HG03354 (cell line): ENCODE measurements around the gene RASGEF1C.
"Not testable (repeated sequence)": the region's sequence is repeated elsewhere in the genome, so short reads cannot be mapped to it uniquely, and the experiment has no call there.

Source experiments
- ATAC-seq: cut with Tn5 transposase; IDR thresholded peaks from one replicate; pipeline ENCODE4 v1.9.1; 2021; ENCODE audit warnings: mild to moderate bottlenecking; ENCODE audit not compliant: unreplicated experiment, poor library complexity, severe bottlenecking

The RASGEF1C gene

DNA sequence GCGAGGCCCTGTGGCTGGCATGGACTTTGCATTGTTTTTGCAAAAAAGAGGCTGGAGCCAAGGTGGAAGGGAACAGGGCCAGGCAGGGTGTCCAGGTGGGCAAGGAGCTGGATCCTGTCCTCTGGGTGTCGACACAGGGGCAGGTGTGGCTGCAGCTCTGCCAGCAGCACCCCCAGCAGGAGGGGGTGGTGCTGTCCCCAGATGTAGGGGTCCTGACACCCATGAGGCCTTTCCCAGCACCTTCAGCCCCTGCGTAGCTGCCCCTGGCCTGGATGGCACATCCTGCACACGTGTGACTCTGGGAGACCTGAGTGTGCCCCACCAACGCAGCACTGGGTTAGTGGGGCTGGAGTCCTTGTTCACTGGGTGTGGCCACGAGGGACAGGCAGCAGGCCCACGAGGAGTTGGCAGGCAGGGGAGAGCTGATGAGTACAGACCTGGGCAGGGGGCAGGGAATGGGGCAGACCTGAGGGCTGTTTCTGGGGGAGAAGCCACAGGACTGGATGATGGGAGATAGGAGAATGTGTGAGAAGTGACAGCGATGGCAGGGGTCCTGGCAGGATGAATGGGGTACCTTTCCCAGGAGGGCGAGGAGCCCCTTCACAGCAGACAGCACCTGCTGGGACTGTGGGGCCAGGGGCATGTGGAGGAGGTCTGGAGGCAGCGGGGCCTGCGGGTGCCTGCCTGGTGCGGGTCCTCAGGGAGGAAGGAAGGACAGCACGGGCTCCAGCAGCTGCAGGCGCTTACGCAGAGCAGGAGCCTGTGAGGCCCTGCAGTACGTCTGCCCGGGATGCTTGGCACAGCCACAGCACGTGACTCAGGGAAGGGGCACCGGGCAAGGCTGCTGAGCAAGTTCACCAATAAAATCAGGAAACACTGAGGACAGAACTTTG is 3.6 kb upstream of the RASGEF1C start:
- ATAC-seq = no peak

DNA sequence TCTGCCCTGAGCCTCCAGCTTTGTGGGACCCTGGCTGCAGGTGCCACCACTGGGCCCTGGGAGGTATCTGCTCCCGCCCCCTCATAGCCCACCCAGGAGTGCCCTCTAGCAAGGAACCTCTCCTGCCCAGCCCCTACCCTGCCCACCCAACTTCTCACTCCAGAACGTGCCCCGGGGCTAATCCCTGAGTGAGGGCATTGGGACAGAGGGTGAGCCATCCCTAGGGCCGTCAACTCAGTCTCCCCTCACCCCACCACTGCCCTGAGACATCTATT is 2.7 kb upstream of the RASGEF1C start:
- no peak for ATAC-seq

DNA sequence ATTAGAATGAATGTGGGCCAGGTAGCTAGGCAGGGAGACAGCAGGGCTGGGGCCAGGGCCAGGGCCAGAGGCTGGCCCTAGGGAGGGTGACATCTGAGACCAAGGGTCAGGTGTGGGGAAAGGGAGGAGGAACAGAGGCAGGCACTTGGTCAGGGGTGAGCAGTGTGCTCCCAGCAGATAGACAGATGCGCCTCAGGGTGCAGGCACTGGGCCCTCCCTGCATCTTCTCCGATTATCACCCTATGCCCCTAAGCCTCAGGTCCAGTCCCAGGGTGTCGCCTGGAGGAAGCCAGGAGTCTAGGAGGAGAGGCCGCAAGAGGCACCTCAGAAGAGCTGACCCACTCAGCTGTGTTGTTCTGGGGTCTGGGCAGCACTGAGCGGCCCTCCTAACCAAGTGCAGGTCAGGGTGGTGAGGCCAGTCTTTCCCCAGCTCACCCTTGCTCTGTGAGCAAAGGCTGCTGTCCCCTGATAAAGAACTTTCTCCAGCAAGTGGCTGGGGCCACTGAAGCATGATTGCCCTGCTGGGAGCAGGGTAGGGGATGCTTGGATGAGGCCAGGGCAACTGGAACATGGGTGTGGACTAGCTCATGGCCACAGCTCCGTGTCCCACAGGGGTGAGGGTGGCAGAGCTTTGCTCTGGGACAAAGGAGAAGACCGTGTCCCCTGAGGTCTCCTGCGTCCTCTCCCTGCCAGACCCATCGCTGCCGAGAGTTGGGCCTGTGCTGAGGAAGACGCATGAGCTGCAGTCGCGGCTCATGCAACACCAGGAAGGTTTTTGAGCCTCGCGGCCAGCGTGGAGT is 2.1 kb upstream of the RASGEF1C start:
- no peak for ATAC-seq

DNA sequence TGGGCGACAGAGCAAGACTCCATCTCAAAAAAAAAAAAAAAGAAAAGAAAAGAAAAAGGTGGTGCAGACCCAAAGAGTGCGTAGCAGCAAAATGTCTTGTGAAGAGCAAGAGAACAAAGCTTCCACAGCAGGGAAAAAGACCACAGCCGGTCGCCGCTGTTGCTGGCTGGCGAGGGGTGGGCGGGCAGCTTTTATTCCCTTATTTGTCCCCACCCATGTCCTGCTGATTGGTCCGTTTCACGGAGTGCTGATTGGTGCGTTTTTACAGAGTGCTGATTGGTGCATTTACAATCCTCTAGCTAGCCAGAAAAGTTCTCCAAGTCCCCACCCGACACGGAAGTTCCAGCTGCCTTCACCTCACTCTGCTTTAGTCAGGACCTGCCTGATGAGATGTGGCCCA is 1.1 kb upstream of the RASGEF1C start:
- ATAC-seq = not testable (repeated sequence)

DNA sequence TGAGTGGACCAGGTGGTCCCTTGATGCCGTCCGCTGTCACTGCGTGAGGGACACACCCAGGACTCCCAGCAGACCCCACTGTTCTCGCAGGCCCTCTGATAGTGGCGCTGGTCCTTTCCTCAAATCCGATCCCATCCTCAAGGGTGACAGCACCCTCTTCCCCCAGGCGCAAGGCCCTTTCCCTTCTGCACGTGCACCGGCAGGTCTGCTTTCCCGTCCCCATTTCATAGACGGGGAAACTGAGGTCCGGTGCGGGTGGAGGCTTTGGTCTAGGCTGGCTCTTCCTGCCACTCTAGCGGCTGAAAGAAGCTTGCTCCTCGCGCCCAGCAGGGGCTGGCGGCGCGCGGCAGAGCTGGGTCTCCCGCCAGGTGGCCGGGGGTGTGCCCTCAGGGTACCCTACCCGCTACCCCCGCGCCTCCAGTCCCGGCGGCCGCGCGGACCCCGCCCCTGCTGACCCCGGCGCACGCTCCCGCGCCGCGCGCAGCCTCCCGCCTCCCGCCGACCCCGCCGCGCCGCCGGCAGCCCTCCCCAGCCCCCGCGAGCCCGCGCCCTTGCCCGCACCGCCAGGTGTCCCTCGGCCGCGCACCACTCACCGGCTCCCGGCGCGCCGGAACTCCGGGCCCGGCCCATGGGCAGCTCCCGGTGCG is 453 bp downstream of the RASGEF1C start:
- ATAC-seq = peak; percentile 40

DNA sequence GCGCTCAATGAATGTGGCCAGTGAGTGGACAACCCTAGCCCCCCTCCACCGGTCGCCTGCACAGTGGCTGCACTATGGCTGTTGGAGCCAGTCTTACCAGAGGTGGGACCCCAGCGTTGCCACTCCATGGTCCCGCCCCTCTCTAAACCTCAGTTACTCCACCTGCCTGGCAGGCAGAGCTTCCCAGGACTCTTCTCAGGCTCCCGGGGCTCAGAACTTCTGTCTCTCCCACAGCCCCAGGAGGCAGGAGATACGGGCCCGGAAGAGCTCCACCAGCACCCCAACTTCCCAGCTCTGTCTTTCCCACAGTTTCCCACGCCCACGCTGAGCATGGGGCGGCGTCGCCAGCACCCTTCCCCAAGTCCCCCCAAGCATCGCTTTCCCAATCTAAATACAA is 975 bp downstream of the RASGEF1C start:
- no peak for ATAC-seq

DNA sequence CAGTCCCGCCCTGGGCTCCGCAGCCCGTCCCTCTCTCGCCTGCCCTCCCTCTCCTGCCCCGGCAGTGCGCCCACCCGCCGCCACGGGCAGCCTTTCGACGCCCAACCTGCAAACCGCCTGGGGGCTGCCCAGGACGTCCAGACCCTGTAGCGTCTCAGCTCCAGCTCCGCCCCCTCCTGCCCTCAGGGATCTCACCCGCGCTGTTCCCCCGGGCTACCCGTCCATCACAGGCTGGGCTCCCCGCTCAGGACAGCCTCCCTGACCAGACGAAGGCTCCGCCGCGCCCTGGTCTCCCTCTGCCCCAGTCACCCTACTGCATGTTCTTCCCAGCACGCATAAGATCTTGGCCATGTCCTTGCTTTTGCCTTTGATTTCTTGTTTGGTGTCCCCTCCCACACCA is 1.4 kb downstream of the RASGEF1C start:
- no peak for ATAC-seq

DNA sequence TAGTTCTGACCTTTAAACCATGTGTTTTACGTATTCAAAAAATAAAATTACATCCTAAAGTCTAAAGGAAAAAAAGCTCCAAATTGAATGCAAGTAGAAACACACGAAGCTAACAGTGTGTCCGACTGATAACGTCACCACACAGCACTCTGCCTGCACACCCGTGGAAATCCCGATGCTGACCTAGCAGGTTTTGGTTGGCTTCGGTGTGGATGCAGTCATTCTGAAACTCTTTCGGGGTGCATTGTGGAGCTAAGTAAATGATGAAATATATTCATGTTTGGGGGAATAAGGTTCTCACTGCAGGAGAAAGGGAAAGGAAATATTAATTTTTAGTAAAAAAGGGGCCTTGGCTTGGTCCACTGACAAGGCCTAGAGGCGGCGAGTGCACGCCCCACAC is 2.0 kb downstream of the RASGEF1C start:
- ATAC-seq = no peak

DNA sequence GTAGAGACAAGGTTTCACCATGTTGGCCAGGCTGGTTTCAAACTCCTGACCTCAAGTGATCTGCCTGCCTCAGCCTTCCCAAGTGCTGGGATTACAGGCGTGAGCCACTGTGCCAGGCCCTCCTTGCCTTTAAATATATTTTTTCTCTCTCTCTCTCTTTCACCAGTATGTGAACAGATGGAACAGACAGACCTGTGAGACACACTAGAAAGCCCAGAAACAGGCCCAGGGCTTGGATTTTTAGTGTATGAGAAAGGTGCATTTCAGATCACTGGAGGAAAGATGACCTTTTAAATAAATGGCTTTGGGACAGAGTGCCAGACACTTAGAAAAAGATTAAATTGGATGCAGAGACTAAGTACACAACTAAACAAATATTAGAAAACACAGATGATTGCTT is 3.1 kb downstream of the RASGEF1C start:
- ATAC-seq = no peak

DNA sequence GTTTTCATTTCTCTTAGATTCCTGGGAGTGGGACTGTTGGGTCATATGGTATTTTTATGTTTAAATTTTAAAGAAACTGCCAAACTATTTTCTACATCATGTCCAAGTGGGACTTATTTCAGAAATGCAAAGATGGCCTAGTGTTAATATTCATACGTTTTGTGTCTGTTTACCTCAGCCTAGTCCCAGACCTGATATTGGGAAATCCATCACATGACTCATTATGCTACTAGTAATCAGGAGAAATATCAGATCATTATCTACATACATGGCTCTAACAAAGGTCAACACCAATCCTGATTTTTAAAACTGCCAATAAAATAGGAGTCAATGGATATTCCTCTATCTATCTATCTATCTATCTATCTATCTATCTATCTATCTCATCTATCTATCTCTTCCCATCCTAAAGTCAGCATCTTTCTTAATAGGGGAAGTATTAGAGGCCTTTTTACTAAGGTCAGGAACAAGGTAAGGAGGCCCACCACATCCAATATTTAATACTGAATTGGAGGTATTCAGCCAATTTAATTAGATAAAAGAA is 4.7 kb downstream of the RASGEF1C start:
- no peak for ATAC-seq

DNA sequence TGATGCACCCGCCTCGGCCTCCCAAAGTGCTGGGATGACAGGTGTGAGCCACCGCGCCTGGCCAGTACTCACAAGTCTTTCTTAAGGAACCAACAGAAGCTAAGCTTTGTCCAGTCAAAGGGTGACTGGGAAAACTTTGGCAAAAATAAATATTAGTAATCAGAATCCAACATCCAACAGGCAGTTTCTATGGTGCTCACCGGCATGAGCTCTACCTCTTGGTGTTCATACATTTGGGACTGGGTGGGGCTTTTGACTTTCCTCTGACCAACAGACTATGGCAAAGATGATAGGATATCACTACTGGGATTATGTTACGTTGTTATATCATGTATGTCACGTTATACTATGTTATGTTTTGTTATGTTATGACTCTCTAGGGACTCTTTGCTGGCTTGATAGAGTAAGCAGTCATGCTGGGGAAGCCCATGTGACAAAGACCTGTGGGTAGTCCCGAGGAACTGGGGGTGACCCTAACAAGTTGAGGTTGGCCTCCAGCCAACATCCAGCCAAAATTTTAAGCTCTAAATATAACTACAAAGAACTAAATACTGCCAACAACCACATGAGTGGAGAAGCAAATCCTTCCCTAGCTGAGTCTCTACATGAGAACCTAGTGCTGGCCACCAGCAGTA is 6.0 kb downstream of the RASGEF1C start:
- ATAC-seq = no peak

DNA sequence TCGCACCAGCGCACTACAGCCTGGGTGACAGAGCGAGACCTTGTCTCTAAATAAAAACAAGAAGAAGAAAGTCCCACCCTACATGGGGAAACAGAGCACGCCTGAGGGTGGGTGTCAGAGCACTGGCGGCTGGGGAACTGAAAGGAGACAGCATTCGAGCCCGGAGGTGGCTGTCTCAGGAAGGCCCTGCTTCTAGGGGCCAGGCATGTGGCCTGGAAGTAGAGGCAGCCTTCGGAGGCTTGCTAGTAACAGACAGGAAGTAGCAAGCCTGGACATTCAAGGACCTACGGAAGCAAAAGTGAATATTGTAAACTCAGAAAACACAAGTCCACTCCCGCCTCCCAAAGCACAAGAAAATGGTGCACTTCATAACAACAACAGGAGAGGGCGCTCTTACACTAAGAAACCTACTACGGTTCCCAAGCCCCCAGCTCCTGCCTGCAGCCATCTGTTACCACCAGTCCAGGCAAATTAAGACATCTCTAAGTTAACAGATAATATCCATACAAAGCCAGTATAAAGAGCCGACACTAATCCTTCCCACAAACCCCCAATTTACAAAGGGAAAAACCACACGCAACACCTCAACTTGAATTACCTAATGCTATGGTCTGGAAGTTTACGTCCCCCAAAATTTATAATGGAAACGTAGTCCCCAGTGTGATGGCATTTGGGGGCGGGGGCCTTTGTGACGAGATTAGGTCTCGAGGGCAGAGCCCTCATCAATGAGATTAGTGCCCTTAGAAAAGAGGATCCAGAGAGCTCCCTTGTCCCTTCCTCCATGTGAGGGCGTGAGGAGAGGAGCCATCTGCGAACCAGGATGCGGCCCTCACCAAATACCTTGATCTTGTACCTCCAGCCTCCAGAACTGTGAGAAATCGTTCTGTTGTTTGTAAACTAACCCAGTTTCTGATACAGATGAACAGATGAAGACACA is 7.7 kb downstream of the RASGEF1C start:
- ATAC-seq = no peak

DNA sequence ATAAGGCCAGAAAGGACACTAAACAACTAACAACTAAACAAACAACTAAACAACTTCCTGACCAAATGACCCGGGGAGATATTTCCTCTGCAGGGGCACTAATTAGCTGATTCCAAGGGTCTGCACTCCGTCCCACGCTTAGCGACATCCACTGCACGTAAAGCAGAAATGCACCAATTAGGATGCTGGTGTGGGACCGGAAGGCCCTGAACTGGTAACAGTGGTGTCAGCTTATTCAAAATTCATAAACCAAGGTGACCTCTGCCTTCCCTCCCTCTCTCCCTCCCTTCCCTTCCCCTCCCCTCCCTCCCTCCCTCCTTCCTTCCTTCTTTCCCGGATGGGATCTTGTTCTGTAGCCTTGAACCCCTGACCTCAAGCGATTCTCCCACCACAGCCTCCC is 9.6 kb downstream of the RASGEF1C start:
- ATAC-seq = no peak

DNA sequence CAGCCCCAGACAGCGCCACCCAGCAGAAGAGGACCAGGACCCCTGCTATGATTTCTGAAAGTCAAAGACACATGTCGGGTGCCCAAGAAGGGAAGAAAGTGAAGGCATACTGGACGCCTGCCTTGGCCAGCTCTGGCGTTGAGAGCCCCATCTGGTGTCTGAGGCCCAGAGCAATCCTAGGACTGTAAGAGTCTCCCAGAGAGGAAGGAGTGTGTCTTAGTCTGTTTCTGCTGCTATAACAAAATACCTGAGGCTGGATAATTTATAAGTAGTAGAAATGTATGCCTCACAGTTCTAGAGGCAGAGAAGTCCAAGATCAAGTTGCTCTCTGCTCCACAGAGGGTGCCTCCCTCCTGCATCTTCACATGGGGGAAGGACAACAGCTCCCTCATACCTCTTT is 10.8 kb downstream of the RASGEF1C start:
- ATAC-seq = no peak

DNA sequence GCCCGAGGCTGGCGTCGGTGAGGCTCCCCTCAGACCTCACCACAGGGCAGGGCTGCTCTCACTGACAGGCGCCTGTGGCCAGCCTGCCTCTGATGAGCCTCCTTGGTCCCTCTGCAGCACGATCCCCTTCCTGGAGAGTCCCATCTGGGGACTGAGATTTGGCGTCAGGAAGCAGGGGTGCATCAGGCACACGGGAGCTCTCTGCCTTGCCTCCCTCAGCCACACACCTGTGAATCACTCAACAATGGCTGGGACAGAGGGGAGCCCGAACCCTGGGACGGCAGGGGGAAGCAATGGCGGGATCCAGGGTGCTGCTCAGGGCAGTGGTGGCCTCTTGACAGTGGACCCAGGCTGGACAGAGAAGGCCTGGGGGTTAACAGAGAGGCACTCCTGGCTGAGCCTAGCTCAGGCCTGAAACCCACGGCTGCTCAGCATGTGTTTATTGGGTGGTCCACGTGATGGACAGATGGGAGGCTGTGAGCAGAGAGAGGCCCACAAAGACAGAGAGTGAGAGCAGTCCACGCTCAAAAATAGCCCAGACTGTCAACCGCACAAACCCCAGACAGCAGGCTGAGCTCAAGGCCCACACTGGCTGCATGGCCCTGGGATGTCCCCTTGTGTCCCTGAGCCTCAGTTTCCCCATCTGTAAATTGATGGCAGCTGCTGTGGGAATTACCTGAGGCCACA is 11.9 kb downstream of the RASGEF1C start:
- ATAC-seq = no peak

DNA sequence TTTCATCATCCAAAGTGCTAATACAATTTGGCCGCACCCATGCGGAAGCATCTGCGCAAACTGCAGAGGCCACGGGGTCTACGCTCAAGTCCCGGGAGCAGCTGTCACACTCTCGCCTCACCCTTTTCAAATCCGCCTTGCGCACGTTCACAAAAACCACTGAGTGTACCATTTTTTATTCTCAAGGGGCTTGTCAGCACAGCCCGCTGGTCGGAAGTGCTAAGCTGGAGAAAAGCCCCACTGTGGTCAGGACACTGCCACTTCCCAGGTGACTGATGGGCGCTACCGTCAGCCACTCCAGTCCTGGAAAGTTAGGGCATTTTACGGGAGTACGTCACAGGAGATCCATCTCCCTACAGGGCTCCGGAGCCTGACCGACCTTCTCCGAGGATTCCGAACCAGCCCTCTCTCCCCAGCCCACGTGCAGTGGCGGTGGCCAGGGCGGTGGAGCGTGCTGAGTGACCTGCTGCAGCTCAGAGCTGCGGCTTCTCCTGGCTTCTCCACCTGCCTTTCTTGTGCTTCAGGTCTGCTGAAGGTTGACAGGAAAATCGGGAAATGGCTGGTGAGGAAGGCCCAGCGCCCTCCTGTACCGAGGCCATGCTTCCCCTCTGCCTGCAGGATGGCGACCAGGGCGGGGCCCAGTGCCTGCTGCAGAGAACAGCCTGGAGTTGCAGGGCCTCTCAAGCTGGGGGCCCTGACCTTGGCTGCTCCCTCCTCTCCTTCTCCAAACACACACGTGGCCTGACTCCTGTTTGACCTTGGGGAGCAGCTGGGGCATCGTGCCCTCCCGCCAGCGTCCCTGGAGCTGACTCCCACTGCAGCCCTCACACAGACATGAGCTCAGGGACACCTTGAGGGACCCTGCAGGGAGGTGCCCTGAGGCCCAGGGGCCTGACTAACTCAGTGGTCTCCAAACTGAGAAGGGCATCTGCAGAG is 14.3 kb downstream of the RASGEF1C start:
- no peak for ATAC-seq

DNA sequence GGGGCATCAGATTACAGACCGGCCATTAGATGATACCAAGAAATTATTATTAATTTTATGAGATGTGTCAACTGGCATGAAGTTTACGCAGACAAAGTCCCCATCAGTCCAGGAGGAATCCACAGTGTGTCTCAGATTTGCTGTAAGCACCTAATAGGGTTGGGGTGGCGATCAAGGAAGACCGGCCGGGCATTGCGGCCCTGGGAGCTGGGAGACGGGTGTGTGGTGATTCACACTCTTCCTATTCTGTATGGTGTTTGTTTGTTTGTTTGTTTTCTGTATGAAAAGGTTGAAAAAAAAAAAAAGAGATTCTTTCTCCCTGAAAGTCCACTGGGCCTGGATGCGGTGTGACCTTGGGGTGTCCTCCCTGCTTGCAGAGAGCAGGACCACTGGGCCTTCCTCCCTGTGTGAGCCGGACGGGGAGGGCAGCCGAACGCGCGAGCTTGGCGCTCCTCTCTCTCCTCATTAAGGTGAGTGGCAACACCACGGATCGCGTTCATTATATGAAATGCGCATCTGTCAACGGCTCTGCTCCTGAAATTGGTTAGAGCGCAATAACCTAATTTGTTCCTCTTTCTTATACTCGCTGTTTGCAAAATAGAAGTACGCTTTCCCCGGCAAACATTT is 15.1 kb downstream of the RASGEF1C start:
- no peak for ATAC-seq
